ENCODE measurements around the gene REG1B. TPM values are rescaled to one million over a fixed set of nuclear protein-coding genes. Genes with fewer than 3 reads are reported as not detected.

Gene REG1B
- total RNA-seq, 4 donors from 2014 or later: 1.4 TPM; not detected in 3

DNA sequence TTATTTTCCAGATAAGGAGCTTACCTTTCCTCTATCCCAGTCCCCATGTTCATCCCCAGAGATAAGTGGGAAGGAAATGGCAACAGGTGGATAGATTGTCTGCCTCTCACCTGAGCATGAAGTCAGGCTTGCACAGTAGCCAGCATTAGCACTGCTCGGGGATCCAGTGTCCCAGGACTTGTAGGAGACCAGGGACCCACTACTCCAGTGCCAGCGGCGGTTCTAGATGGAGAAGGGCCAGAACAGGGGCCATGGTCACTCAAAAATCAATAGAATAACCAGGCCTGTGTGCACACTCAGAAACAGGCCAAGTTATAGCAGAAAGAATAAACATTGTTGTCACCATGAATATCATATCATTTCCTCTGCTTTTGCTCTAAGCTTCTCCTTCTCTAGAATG, 2.4 kb downstream of the REG1B start:
- H3K4me3 ChIP-seq: no peak overlapping the region
- in situ Hi-C loops (cut with MboI; ENCODE audit: low sequenced_read_pairs in 4 of 4) (no loop called here), intact Hi-C loops (cut with DNase I; ENCODE audit: low total_unique reads) (no loop called here)
- DNase-seq (no peak), ATAC-seq (no peak)
- TF ChIP-seq POLR2A (IDR thresholded peaks at IDR 0.05) (no peak), CTCF (IDR thresholded peaks at IDR 0.05 in 4 of 5, conservative IDR thresholded peaks at IDR 0.05 in 1 of 5) (no peak)
- H3K36me3 ChIP-seq: no peaks in the 10 kb centered on the region
- no peaks in the 10 kb centered on the region for H3K4me1 ChIP-seq
- H3K27ac ChIP-seq: no peak overlapping the region
- H3K9me3 ChIP-seq: no peaks in the 10 kb centered on the region
- H3K27me3 ChIP-seq: no peaks in the 10 kb centered on the region

DNA sequence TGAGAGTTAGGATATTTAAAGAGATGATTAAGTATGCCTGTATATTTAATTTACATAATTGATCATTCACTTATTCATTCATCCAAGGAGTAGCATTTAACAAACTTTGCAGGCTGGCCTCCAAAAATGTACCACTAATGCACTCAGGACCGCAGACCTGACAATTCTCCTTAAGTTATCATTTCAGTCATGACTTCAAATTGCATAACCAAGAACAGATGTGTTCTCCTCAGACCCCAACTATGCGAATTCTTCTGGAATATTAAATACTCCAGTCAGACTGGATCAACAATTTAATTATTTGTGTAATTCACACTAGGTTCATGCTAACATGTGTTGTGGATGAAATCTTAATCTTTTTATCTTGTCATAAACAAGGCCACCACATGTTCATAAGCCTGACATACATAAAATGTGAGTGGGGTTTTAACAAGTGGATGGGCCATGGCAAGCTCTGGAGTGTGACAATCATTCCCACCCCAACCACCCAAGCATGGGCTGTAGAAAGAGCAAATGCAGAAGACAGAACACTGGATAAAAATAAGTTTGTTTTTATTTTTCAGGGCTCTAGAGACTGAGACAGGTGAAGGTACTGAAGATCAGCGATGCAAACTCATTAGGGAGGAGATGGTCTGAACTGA, 3.2 kb downstream of the REG1B start:
- in situ Hi-C loops (cut with MboI; ENCODE audit: low sequenced_read_pairs in 4 of 4): no loop called here
- Histone ChIP-seq H3K27ac (no peak overlapping the region), H3K27me3 (no peaks in the 10 kb centered on the region), H3K9me3 (no peaks in the 10 kb centered on the region), H3K4me1 (no peaks in the 10 kb centered on the region), H3K36me3 (no peaks in the 10 kb centered on the region), H3K4me3 (no peak overlapping the region)
- no peak for DNase-seq
- TF ChIP-seq POLR2A (IDR thresholded peaks at IDR 0.05) (no peak), CTCF (IDR thresholded peaks at IDR 0.05 in 4 of 5, conservative IDR thresholded peaks at IDR 0.05 in 1 of 5) (no peak)
- intact Hi-C loops (cut with DNase I; ENCODE audit: low total_unique reads): no loop called here
- ATAC-seq: no peak

- no peak overlapping the region for H3K4me3 ChIP-seq
- no peak for TF ChIP-seq POLR2A (IDR thresholded peaks at IDR 0.05)
- TF ChIP-seq CTCF (IDR thresholded peaks at IDR 0.05 in 4 of 5, conservative IDR thresholded peaks at IDR 0.05 in 1 of 5): no peak
- ATAC-seq (no peak), DNase-seq (no peak)
- no peaks in the 10 kb centered on the region for H3K9me3 ChIP-seq
- no peaks in the 10 kb centered on the region for H3K27me3 ChIP-seq
- no peaks in the 10 kb centered on the region for H3K36me3 ChIP-seq
- in situ Hi-C loops (cut with MboI; ENCODE audit: low sequenced_read_pairs in 4 of 4): no loop called here
- intact Hi-C loops (cut with DNase I; ENCODE audit: low total_unique reads): no loop called here
- H3K27ac ChIP-seq: no peak overlapping the region
- H3K4me1 ChIP-seq: no peaks in the 10 kb centered on the region
Measured at GRCh38 chr2:79083597-79084251, 4.1 kb downstream of the REG1B start.

- no peak for DNase-seq
- Histone ChIP-seq H3K36me3 (no peaks in the 10 kb centered on the region), H3K4me3 (no peak overlapping the region), H3K4me1 (no peaks in the 10 kb centered on the region), H3K27ac (no peak overlapping the region), H3K9me3 (no peaks in the 10 kb centered on the region), H3K27me3 (no peaks in the 10 kb centered on the region)
- no peak for TF ChIP-seq POLR2A (IDR thresholded peaks at IDR 0.05)
- no peak for TF ChIP-seq CTCF (IDR thresholded peaks at IDR 0.05 in 4 of 5, conservative IDR thresholded peaks at IDR 0.05 in 1 of 5)
- in situ Hi-C loops (cut with MboI; ENCODE audit: low sequenced_read_pairs in 4 of 4) (no loop called here), intact Hi-C loops (cut with DNase I; ENCODE audit: low total_unique reads) (no loop called here)
- no peak for ATAC-seq
Measured at GRCh38 chr2:79082987-79083386, 4.8 kb downstream of the REG1B start.
